Retinal pigment epithelial cell (primary cell): ENCODE results near the gene EGFR.
"Not testable (repeated sequence)": the region's sequence is repeated elsewhere in the genome, so short reads cannot be mapped to it uniquely, and the experiment has no call there.

Experiments
- DNase-seq: peaks from one replicate; pipeline ENCODE4 v3.0.0-alpha.2; 2010; ENCODE audit warnings: low read depth
- H3K4me3 ChIP-seq: 2 replicates; pipeline ENCODE4 v1.5.1; 2011; ENCODE audit warnings: mild to moderate bottlenecking, low read length, control low read depth, moderate library complexity
- CTCF ChIP-seq: conservative IDR thresholded peaks from 2 replicates; pipeline ENCODE4 v1.5.1; 2011; ENCODE audit warnings: low read depth, low read length, control low read depth, inconsistent platforms

Gene EGFR

GRCh38 chr7:55033236-55033846, 14.5 kb downstream of the EGFR start:
- no peak overlapping the region for H3K4me3 ChIP-seq
- no peak for DNase-seq
- no peak for TF ChIP-seq CTCF

DNA sequence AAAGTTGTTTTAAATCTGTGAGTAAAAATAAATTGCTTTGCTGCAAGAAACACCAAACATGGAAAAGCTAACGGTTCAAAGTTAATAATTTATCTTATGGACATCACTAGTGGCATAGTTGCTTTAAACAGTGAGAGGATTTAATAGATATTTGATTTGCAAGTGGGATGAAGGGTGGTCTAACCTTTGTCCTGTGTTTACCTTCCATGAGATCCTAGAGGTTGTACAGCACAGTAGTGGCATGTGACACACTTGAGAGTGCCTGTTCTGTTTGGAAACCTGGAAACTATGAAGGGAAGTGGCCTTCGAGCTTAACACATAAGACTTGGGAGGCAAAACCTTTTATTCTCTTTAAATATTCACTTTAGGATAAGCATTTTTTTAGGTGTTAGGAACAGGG, 16.0 kb downstream of the EGFR start:
- no peak for TF ChIP-seq CTCF
- H3K4me3 ChIP-seq = no peak overlapping the region
- no peak for DNase-seq

- not testable (repeated sequence) for DNase-seq, H3K4me3 ChIP-seq
These were observed 16.6 kb downstream of the EGFR start for GRCh38 chr7:55035410-55035809.

DNA sequence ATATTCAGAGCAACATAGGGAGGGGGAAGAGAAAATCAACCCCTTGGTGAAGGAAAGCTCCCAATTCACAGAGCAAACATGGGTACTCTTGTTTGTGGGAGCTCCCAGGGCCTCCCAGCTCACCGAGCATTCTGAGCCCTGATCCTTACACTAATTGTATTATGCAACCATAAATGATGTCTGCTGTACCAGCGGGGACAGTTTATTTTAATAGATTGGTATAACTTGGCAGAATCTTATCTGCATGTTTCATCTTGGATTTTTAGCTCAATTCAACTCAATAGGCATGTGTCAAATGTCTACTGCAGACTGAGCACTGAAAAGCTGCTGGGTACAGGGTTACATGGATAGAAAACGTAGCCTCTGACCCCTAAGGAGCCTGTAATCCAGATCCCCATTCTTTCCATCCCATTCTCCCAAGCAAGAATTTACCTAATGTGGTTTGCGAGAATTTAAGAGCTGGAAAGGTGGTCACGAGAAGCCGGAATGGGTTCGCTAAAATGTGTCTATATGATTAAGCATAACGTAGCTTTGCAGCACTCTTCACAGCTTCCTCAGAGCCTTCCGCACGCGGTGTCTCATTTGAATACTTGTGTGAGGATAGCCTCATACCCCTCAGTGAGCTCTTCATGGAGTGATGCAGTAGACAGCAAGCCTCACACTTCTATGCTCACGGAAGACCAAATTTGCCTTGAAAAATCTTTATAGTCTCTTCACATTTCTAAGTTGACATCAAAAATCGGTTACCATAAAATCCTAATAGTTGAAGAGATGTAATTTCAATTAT, 18.3 kb downstream of the EGFR start:
- no peak for DNase-seq
- no peak for TF ChIP-seq CTCF
- H3K4me3 ChIP-seq = no peak overlapping the region

GRCh38 chr7:55043691-55044370, 25.0 kb downstream of the EGFR start:
- DNase-seq = no peak
- TF ChIP-seq CTCF = no peak
- no peak overlapping the region for H3K4me3 ChIP-seq

DNA sequence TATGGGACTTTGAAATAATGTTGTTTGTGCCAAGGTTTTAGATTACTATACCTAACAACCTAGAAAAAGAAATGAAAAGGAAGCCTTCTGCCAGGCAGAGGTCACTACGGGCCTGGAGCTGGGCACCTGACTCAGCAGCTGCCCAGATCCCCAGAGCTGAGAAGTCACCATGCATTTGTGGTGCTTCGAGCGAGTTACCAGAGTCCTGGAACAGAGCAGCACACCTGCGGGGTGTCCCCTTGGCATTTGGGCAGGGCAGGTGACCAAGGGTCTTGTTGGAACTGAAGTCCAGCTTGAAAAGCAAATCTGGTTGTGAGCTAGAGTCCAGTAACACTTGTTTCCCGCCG, 25.5 kb downstream of the EGFR start:
- DNase-seq = no peak
- TF ChIP-seq CTCF = no peak
- no peak overlapping the region for H3K4me3 ChIP-seq

GRCh38 chr7:55044791-55045190, 26.0 kb downstream of the EGFR start:
- no peak for TF ChIP-seq CTCF

More at GRCh38 chr7:55044791-55045190, 26.0 kb downstream of the EGFR start:
- peak; percentile 34 for DNase-seq
- no peak overlapping the region for H3K4me3 ChIP-seq
